ENCODE results near the gene EFCAB3.

The EFCAB3 gene

GRCh38 chr17:62380253-62380652 lies at the start of gene EFCAB3:
Gene EFCAB3, plus strand, starts transcription at chr17:62380553. Its CDS starts 2,427 bp downstream, at chr17:62382980.
- no peaks in the 10 kb centered on the region for H3K79me2 ChIP-seq (ENCODE audit: low read length)
- no peak within 1 kb of the TSS for H3K27ac ChIP-seq (ENCODE audit: low read length)
- H4K20me1 ChIP-seq (ENCODE audit: insufficient read depth, low read length), result no peaks in the 10 kb centered on the region
- H3K27me3 ChIP-seq (ENCODE audit: low read depth, low read length), result peaks cover 15% of the 10 kb centered on the region
- H3K4me2 ChIP-seq (ENCODE audit: low read length), result no peak within 1 kb of the TSS
- H3K4me3 ChIP-seq (ENCODE audit: low read length), result no peak within 1 kb of the TSS
- H3K36me3 ChIP-seq (replicated peaks; ENCODE audit: low read depth, low read length), result no peaks in the 10 kb centered on the region
- no peak for TF ChIP-seq CTCF (IDR thresholded peaks at IDR 0.05; ENCODE audit: low read depth, low read length)
- TF ChIP-seq EZH2phosphoT487 (IDR thresholded peaks at IDR 0.05; ENCODE audit: low read depth), result no peak
- no peaks in the 10 kb centered on the region for H3K4me1 ChIP-seq (ENCODE audit: low read length)
- H3K9ac ChIP-seq (ENCODE audit: low read length), result no peak within 1 kb of the TSS
- H3K9me3 ChIP-seq (ENCODE audit: insufficient read depth, low read length), result no peaks in the 10 kb centered on the region
- H2AFZ ChIP-seq (ENCODE audit: low read depth, low read length), result no peak within 1 kb of the TSS

GRCh38 chr17:62336527-62336926 lies 43.8 kb upstream of the EFCAB3 start:
- no peak overlapping the region for H3K27ac ChIP-seq (ENCODE audit: low read length)
- no peaks in the 10 kb centered on the region for H3K79me2 ChIP-seq (ENCODE audit: low read length)
- no peaks in the 10 kb centered on the region for H3K27me3 ChIP-seq (ENCODE audit: low read depth, low read length)
- H3K9ac ChIP-seq (ENCODE audit: low read length), result no peak overlapping the region
- H3K4me2 ChIP-seq (ENCODE audit: low read length), result no peak overlapping the region
- no peaks in the 10 kb centered on the region for H3K9me3 ChIP-seq (ENCODE audit: insufficient read depth, low read length)
- peaks cover 6% of the 10 kb centered on the region for H3K4me1 ChIP-seq (ENCODE audit: low read length)
- H3K4me3 ChIP-seq (ENCODE audit: low read length), result no peak overlapping the region
- H2AFZ ChIP-seq (ENCODE audit: low read depth, low read length), result no peak overlapping the region
- H4K20me1 ChIP-seq (ENCODE audit: insufficient read depth, low read length), result no peaks in the 10 kb centered on the region
- TF ChIP-seq CTCF (IDR thresholded peaks at IDR 0.05; ENCODE audit: low read depth, low read length), result no peak
- no peak for TF ChIP-seq EZH2phosphoT487 (IDR thresholded peaks at IDR 0.05; ENCODE audit: low read depth)
- no peaks in the 10 kb centered on the region for H3K36me3 ChIP-seq (replicated peaks; ENCODE audit: low read depth, low read length)

GRCh38 chr17:62343764-62344270 lies 36.5 kb upstream of the EFCAB3 start:
- Histone ChIP-seq H2AFZ (ENCODE audit: low read depth, low read length) (no peak overlapping the region), H3K4me3 (ENCODE audit: low read length) (no peak overlapping the region), H3K4me1 (ENCODE audit: low read length) (no peaks in the 10 kb centered on the region), H3K36me3 (replicated peaks; ENCODE audit: low read depth, low read length) (no peaks in the 10 kb centered on the region), H4K20me1 (ENCODE audit: insufficient read depth, low read length) (no peaks in the 10 kb centered on the region), H3K79me2 (ENCODE audit: low read length) (no peaks in the 10 kb centered on the region), H3K9ac (ENCODE audit: low read length) (no peak overlapping the region), H3K4me2 (ENCODE audit: low read length) (no peak overlapping the region), H3K27me3 (ENCODE audit: low read depth, low read length) (peaks cover 6% of the 10 kb centered on the region; the same call in 1 of the 2 replicates), H3K27ac (ENCODE audit: low read length) (no peak overlapping the region), H3K9me3 (ENCODE audit: insufficient read depth, low read length) (no peaks in the 10 kb centered on the region)
- TF ChIP-seq CTCF (IDR thresholded peaks at IDR 0.05; ENCODE audit: low read depth, low read length), result no peak
- TF ChIP-seq EZH2phosphoT487 (IDR thresholded peaks at IDR 0.05; ENCODE audit: low read depth), result no peak

- no peaks in the 10 kb centered on the region for H3K36me3 ChIP-seq (replicated peaks; ENCODE audit: low read depth, low read length)
- TF ChIP-seq CTCF (IDR thresholded peaks at IDR 0.05; ENCODE audit: low read depth, low read length) (no peak), EZH2phosphoT487 (IDR thresholded peaks at IDR 0.05; ENCODE audit: low read depth) (no peak)
- no peaks in the 10 kb centered on the region for H3K79me2 ChIP-seq (ENCODE audit: low read length)
- H4K20me1 ChIP-seq (ENCODE audit: insufficient read depth, low read length), result no peaks in the 10 kb centered on the region
- no peak overlapping the region for H3K4me2 ChIP-seq (ENCODE audit: low read length)
- H3K27ac ChIP-seq (ENCODE audit: low read length), result no peak overlapping the region
- no peak overlapping the region for H2AFZ ChIP-seq (ENCODE audit: low read depth, low read length)
- no peak overlapping the region for H3K4me3 ChIP-seq (ENCODE audit: low read length)
- no peaks in the 10 kb centered on the region for H3K4me1 ChIP-seq (ENCODE audit: low read length)
- no peak overlapping the region for H3K9ac ChIP-seq (ENCODE audit: low read length)
- no peaks in the 10 kb centered on the region for H3K9me3 ChIP-seq (ENCODE audit: insufficient read depth, low read length)
- peaks cover 13% of the 10 kb centered on the region for H3K27me3 ChIP-seq (ENCODE audit: low read depth, low read length)
Observed at GRCh38 chr17:62351176-62351575, 29.2 kb upstream of the EFCAB3 start.

Measured in OCI-LY3 (cell line).